IMR-90 (cell line): ENCODE results near the gene NOS2.

ENCODE experiments used
- CEBPB ChIP-seq: IDR thresholded peaks from 2 replicates; pipeline ENCODE4 v1.6.1; 2012; ENCODE audit warnings: low read depth, low read length, improper control_type of control experiment
- FOS ChIP-seq: fragments of 150-350 bp; IDR thresholded peaks from 2 replicates; pipeline ENCODE4 v1.6.1; 2016; ENCODE audit warnings: low read depth, low read length
- MAFK ChIP-seq: IDR thresholded peaks from 2 replicates; pipeline ENCODE4 v1.6.1; 2012; ENCODE audit warnings: low read depth, low read length, improper control_type of control experiment
- MXI1 ChIP-seq: IDR thresholded peaks from 2 replicates; pipeline ENCODE4 v1.6.1; 2012; ENCODE audit warnings: low read depth, mild to moderate bottlenecking, low read length, moderate library complexity, borderline replicate concordance
- POLR2A ChIP-seq: IDR thresholded peaks from 2 replicates; pipeline ENCODE4 v1.6.1; 2012; ENCODE audit warnings: mild to moderate bottlenecking, low read depth, low read length
- RAD21 ChIP-seq: IDR thresholded peaks from 2 replicates; pipeline ENCODE4 v1.6.1; 2012; ENCODE audit warnings: low read length, improper control_type of control experiment
- RCOR1 ChIP-seq: IDR thresholded peaks from 2 replicates; pipeline ENCODE4 v1.6.1; 2012; ENCODE audit warnings: mild to moderate bottlenecking, low read length, improper control_type of control experiment; ENCODE audit not compliant: insufficient replicate concordance
- SMC3 ChIP-seq: fragments of 150-350 bp; IDR thresholded peaks from 2 replicates; pipeline ENCODE4 v1.6.1; 2016; ENCODE audit warnings: low read depth, mild to moderate bottlenecking, antibody characterized with exemption, low read length, moderate library complexity
- TF ChIP-seq, protein P1 (sequence below): conservative IDR thresholded peaks from 2 replicates; pipeline ENCODE4 v1.5.1; 2012; ENCODE audit warnings: mild to moderate bottlenecking, low read depth, low read length, improper control_type of control experiment

DNA sequence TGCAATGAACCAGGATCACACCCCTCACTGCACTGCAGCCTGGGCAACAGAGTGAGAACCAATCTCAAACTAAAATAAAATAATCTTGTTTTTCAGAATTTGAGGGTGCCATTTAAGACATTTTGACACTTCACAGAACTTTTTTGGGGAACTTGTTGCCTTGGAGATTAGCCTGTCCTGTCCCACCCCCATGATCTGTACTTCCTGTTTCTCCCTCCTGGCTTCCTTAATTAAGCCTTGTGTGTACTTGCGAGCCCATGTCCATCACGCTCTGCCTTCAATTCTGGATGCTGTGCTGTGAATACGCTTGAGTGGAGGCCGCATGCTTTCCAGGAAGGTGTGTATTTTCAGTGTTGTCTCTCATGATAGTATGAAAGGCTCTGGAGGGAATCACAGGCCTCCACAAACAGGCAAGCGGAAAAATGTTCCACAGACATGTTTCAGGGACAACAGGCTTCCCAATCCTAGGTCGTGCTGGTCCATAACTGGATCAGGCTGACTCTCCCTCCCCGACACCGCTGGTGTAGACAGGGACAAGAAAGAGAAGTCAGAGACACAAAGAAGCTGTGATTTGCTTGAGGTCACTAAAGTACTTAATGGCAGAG lies 56.9 kb downstream of the NOS2 start:
- TF ChIP-seq, protein P1, sequence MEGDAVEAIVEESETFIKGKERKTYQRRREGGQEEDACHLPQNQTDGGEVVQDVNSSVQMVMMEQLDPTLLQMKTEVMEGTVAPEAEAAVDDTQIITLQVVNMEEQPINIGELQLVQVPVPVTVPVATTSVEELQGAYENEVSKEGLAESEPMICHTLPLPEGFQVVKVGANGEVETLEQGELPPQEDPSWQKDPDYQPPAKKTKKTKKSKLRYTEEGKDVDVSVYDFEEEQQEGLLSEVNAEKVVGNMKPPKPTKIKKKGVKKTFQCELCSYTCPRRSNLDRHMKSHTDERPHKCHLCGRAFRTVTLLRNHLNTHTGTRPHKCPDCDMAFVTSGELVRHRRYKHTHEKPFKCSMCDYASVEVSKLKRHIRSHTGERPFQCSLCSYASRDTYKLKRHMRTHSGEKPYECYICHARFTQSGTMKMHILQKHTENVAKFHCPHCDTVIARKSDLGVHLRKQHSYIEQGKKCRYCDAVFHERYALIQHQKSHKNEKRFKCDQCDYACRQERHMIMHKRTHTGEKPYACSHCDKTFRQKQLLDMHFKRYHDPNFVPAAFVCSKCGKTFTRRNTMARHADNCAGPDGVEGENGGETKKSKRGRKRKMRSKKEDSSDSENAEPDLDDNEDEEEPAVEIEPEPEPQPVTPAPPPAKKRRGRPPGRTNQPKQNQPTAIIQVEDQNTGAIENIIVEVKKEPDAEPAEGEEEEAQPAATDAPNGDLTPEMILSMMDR = no peak
- TF ChIP-seq RAD21 = no peak
- no peak for TF ChIP-seq CEBPB
- TF ChIP-seq POLR2A = no peak
- TF ChIP-seq MXI1 = no peak
- TF ChIP-seq MAFK = no peak
- TF ChIP-seq FOS = no peak
- no peak for TF ChIP-seq RCOR1
- TF ChIP-seq SMC3 = no peak
